ENCODE data around the gene AK8.
"Not testable (repeated sequence)": the region's sequence is repeated elsewhere in the genome, so short reads cannot be mapped to it uniquely, and the experiment has no call there.

Gene AK8

GRCh38 chr9:132721661-132722060 lies 156.4 kb downstream of the AK8 start:
- DNase-seq (ENCODE audit: extremely low read depth in 1 of 2, low read depth in 1 of 2), result no peak

GRCh38 chr9:132718381-132718928 lies 159.6 kb downstream of the AK8 start:
- DNase-seq (ENCODE audit: extremely low read depth in 1 of 2, low read depth in 1 of 2), result not testable (repeated sequence)

GRCh38 chr9:132717326-132717945 lies 160.6 kb downstream of the AK8 start:
- DNase-seq (ENCODE audit: extremely low read depth in 1 of 2, low read depth in 1 of 2), result no peak

- no peak for DNase-seq (ENCODE audit: extremely low read depth in 1 of 2, low read depth in 1 of 2)
Observed at GRCh38 chr9:132716007-132716406, 162.1 kb downstream of the AK8 start.

GRCh38 chr9:132712753-132713152 lies 165.3 kb downstream of the AK8 start:
- DNase-seq (ENCODE audit: extremely low read depth in 1 of 2, low read depth in 1 of 2), result no peak

GRCh38 chr9:132711846-132712245 lies 166.2 kb downstream of the AK8 start:
- DNase-seq (ENCODE audit: extremely low read depth in 1 of 2, low read depth in 1 of 2), result no peak

- DNase-seq (ENCODE audit: extremely low read depth in 1 of 2, low read depth in 1 of 2), result not testable (repeated sequence)
Observed at GRCh38 chr9:132711152-132711551, 166.9 kb downstream of the AK8 start.

- no peak for DNase-seq (ENCODE audit: extremely low read depth in 1 of 2, low read depth in 1 of 2)
Observed at GRCh38 chr9:132710333-132710732, 167.8 kb downstream of the AK8 start.

GRCh38 chr9:132708769-132709430 lies 169.2 kb downstream of the AK8 start:
- DNase-seq (ENCODE audit: extremely low read depth in 1 of 2, low read depth in 1 of 2), result no peak

GRCh38 chr9:132708239-132708638 lies 169.8 kb downstream of the AK8 start:
- no peak for DNase-seq (ENCODE audit: extremely low read depth in 1 of 2, low read depth in 1 of 2)

GRCh38 chr9:132703336-132703735 lies 174.7 kb downstream of the AK8 start:
- DNase-seq (ENCODE audit: extremely low read depth in 1 of 2, low read depth in 1 of 2), result no peak

- no peak for DNase-seq (ENCODE audit: extremely low read depth in 1 of 2, low read depth in 1 of 2)
Observed at GRCh38 chr9:132702254-132702653, 175.8 kb downstream of the AK8 start.

GRCh38 chr9:132699956-132700355 lies 178.1 kb downstream of the AK8 start:
- DNase-seq (ENCODE audit: extremely low read depth in 1 of 2, low read depth in 1 of 2), result no peak

- no peak for DNase-seq (ENCODE audit: extremely low read depth in 1 of 2, low read depth in 1 of 2)
Observed at GRCh38 chr9:132698989-132699388, 179.1 kb downstream of the AK8 start.

- DNase-seq (ENCODE audit: extremely low read depth in 1 of 2, low read depth in 1 of 2), result no peak
Observed at GRCh38 chr9:132697230-132697629, 180.9 kb downstream of the AK8 start.

GRCh38 chr9:132694144-132694543 lies 183.9 kb downstream of the AK8 start:
- DNase-seq (ENCODE audit: extremely low read depth in 1 of 2, low read depth in 1 of 2), result no peak

GRCh38 chr9:132690696-132691095 lies 187.4 kb downstream of the AK8 start:
- no peak for DNase-seq (ENCODE audit: extremely low read depth in 1 of 2, low read depth in 1 of 2)

GRCh38 chr9:132683873-132684272 lies 194.2 kb downstream of the AK8 start:
- no peak for DNase-seq (ENCODE audit: extremely low read depth in 1 of 2, low read depth in 1 of 2)

GRCh38 chr9:132681561-132681960 lies 196.5 kb downstream of the AK8 start:
- DNase-seq (ENCODE audit: extremely low read depth in 1 of 2, low read depth in 1 of 2), result no peak

GRCh38 chr9:132679946-132680625 lies 198.0 kb downstream of the AK8 start:
- DNase-seq (ENCODE audit: extremely low read depth in 1 of 2, low read depth in 1 of 2), result no peak

GRCh38 chr9:132677976-132678375 lies 200.1 kb downstream of the AK8 start:
- DNase-seq (ENCODE audit: extremely low read depth in 1 of 2, low read depth in 1 of 2), result no peak

Measured in stimulated activated CD8-positive, alpha-beta memory T cell treated with anti-CD3 and anti-CD28 coated beads, Interleukin-7, amount 100 ng/mL, for 48 hours (primary cell).